ENCODE data around the gene ABHD12.

- TF ChIP-seq ZFP30 (CRISPR knock-in tag; IDR thresholded peaks at IDR 0.05) (no peak), SNAI2 (CRISPR knock-in tag; IDR thresholded peaks at IDR 0.05) (no peak), ESRRG (CRISPR knock-in tag; IDR thresholded peaks at IDR 0.05) (no peak), PATZ1 (CRISPR knock-in tag; IDR thresholded peaks at IDR 0.05; ENCODE audit: borderline replicate concordance) (no peak)
These were observed 81.8 kb downstream of the ABHD12 start for GRCh38 chr20:25308671-25309394.
